MCF 10A (cell line): ENCODE results near the gene PGC. TPM values are rescaled to one million over a fixed set of nuclear protein-coding genes. Genes with fewer than 3 reads are reported as not detected.

Experiments used
- BruUV-seq: library from RNA; stranded (reverse); fragments of 400-500 nt; replicated peaks from 2 replicates; lab custom pipeline; 2021; lab: Mats Ljungman, UMichigan
- CTCF ChIA-PET: fragments of 300-600 bp; sonication (Branson Sonifier 250); formaldehyde crosslinking; extraction: SDS; loops from one replicate; lab custom pipeline; 2021; ENCODE audit warnings: antibody characterized with exemption, inconsistent platforms; lab: Yijun Ruan, JAX
- POLR2A ChIA-PET: fragments of 300-600, 350-650 bp; sonication (Branson Sonifier 250); formaldehyde crosslinking; extraction: SDS; loops from one replicate; lab custom pipeline; 2020; ENCODE audit warnings: antibody characterized with exemption, inconsistent platforms; lab: Yijun Ruan, JAX
- DNase-seq: peaks from one replicate; pipeline ENCODE4 v3.0.0-alpha.2; 2018; ENCODE audit not compliant: unreplicated experiment
- H3K27ac Mint-ChIP-seq: one replicate; pipeline ENCODE4 v1.8.0; 2022; ENCODE audit warnings: mild to moderate bottlenecking, low read depth, mixed read lengths; ENCODE audit not compliant: unreplicated experiment
- H3K27me3 Mint-ChIP-seq: one replicate; pipeline ENCODE4 v1.8.0; 2022; ENCODE audit warnings: mixed read lengths; ENCODE audit not compliant: insufficient read depth, unreplicated experiment
- H3K36me3 Mint-ChIP-seq: one replicate; pipeline ENCODE4 v1.8.0; 2022; ENCODE audit warnings: mild to moderate bottlenecking, moderate library complexity, mixed read lengths; ENCODE audit not compliant: insufficient read depth, unreplicated experiment
- H3K4me1 Mint-ChIP-seq: one replicate; pipeline ENCODE4 v1.8.0; 2022; ENCODE audit warnings: mixed read lengths; ENCODE audit not compliant: insufficient read depth, unreplicated experiment
- H3K4me3 Mint-ChIP-seq: one replicate; pipeline ENCODE4 v1.8.0; 2022; ENCODE audit warnings: mild to moderate bottlenecking, moderate library complexity, mixed read lengths; ENCODE audit not compliant: unreplicated experiment
- H3K9me3 Mint-ChIP-seq: one replicate; pipeline ENCODE4 v1.8.0; 2022; ENCODE audit warnings: mixed read lengths; ENCODE audit not compliant: unreplicated experiment
- intact Hi-C: fragments of 100-400 bp; cut with micrococcal nuclease; formaldehyde crosslinking; loops from 2 replicates; pipeline ENCODE4 v1.14.1; 2022
- total RNA-seq: library from RNA; stranded (reverse); gene quantifications from 2 replicates; pipeline ENCODE4 v1.2.3, GENCODE V29; 2022
- TF ChIP-seq, protein P1 (sequence below): fragments of 200-600 bp; IDR thresholded peaks from one replicate; pipeline ENCODE4 v1.8.0; 2022; ENCODE audit warnings: antibody characterized with exemption, mild to moderate bottlenecking; ENCODE audit not compliant: unreplicated experiment

PGC gene
- total RNA-seq, 1 experiment from 2014 or later, result not detected

DNA sequence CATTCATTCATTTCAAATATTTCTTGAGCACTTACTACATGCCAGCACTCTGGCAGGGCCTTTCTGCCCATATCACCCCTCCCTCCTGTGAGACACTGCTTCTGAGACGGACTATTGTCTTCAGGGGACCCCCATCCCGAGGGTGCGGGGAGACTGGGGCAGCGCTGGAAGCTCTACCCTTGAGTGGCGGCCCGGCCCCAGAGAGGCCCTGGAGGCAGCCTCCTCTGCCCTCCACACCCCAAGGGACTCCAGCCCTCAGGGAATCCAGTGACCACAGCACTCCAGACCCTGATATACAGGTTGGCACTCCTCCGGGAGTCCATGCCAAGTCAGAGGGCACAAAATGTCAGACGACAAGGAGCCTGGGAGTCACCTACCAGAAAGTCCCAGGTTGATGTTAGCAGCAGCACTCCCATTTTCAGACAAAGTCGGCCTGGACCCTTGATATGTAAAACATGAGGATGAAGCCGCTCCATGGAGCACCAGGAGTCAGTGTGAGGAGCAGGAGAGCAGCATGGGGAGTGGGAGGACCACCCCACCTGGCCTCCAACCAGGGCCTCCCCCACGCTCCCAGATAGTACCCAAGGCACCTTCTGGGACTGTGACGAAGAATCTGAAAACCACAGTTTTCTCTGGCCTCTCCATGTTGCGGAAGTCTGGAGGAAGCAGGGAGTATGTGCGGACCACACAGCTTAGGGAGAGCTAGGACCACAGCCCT lies 32.5 kb downstream of the PGC start:
- intact Hi-C loops, result no loop called here
- ChIA-PET CTCF (interaction anchor here (2.8 kb wide), 1 partner anchor 9 kb away, joined by 19 read pairs; no protein-coding TSS in a partner anchor), POLR2A (interaction anchor here (1.0 to 9.4 kb wide), 3 partner anchors 8 to 41 kb away, joined by 3 to 98 read pairs (median 52); partner anchors contain the start of gene TFEB)
- H3K4me1 Mint-ChIP-seq, result peaks cover 39% of the 10 kb centered on the region
- BruUV-seq, result no TSS peak
- TF ChIP-seq, protein P1, sequence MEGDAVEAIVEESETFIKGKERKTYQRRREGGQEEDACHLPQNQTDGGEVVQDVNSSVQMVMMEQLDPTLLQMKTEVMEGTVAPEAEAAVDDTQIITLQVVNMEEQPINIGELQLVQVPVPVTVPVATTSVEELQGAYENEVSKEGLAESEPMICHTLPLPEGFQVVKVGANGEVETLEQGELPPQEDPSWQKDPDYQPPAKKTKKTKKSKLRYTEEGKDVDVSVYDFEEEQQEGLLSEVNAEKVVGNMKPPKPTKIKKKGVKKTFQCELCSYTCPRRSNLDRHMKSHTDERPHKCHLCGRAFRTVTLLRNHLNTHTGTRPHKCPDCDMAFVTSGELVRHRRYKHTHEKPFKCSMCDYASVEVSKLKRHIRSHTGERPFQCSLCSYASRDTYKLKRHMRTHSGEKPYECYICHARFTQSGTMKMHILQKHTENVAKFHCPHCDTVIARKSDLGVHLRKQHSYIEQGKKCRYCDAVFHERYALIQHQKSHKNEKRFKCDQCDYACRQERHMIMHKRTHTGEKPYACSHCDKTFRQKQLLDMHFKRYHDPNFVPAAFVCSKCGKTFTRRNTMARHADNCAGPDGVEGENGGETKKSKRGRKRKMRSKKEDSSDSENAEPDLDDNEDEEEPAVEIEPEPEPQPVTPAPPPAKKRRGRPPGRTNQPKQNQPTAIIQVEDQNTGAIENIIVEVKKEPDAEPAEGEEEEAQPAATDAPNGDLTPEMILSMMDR, result no peak
- H3K9me3 Mint-ChIP-seq, result no peaks in the 10 kb centered on the region
- H3K27me3 Mint-ChIP-seq, result no peaks in the 10 kb centered on the region
- H3K4me3 Mint-ChIP-seq, result no peak overlapping the region
- no peak overlapping the region for H3K27ac Mint-ChIP-seq
- peaks cover 9% of the 10 kb centered on the region for H3K36me3 Mint-ChIP-seq
- no peak for DNase-seq

DNA sequence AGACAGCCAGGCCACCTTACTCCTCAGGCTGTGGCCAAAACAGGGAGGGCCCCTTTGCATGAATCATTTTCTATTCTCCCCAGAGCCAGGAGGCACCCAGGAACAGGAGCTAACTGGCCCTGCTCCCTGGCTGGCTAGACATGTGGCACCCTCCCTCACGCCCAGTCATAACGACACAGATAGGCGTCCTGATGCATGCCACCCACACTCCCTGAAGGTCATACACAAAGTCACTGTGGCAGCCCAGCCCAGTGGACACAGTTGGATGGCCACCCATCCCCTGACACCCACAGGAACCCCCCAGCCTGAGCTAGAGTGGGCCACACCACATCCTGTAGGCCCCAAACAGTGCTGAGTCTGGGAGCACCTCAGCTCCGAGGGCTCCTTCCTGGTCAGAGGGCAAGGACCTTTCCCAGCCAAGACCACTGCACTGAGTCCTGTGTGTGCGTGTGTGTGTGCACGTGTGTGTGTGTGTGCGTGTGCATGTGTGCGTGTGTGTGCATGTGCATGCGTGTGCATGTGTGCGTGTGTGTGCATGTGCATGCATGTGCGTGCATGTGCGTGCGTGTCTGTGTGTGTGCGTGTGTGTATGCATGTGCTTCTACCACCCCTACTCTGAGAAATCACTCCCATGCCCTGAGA lies 33.4 kb downstream of the PGC start:
- Mint-ChIP-seq H3K27ac (peak overlapping the region; percentile 35), H3K36me3 (peaks cover 15% of the 10 kb centered on the region), H3K4me3 (peak overlapping the region; percentile 7), H3K4me1 (peaks cover 39% of the 10 kb centered on the region), H3K9me3 (no peaks in the 10 kb centered on the region), H3K27me3 (no peaks in the 10 kb centered on the region)
- CTCF ChIA-PET, result interaction anchor here (0.5 to 1.8 kb wide), 10 partner anchors 9 to 331 kb away, joined by 3 to 7 read pairs (median 4); partner anchors contain the start of genes BYSL, MED20, TFEB and TOMM6
- peak; percentile 91 for DNase-seq
- no TSS peak for BruUV-seq
- intact Hi-C loops, result loop anchor here (1.0 kb wide), 1 partner anchor 21 kb away; no protein-coding TSS in a partner anchor
- POLR2A ChIA-PET, result interaction anchor here (0.8 to 9.4 kb wide), 10 partner anchors 9 to 642 kb away, joined by 3 to 98 read pairs (median 8); partner anchors contain the start of genes TAF8 and TFEB
- TF ChIP-seq, protein P1, result no peak

DNA sequence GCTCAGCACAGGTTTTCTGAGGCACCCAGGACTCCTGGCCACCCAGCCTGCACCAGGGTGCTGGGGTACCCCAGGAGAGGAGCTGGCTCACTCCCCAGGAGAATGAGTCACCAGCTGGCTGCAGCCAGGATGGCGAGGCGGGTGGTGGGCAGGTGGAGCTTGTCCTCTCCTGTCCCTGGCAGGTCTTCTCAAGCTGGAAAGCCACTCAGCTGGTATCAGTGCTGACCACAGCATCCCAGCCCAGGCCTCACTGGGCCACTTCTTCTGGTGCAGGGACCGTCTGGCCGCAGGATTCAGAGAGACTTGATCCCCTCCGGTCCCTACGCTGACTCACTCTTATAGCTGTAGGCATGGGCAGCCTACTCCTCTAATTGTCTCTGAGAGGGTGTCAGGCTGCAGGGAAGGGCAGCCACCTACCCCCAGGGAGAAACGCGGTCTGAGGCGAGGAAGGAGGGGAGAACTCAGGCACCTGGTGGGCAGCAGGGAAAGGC lies 34.0 kb downstream of the PGC start:
- TF ChIP-seq, protein P1, result no peak
- CTCF ChIA-PET, result interaction anchor here (0.5 to 1.8 kb wide), 11 partner anchors 8 to 331 kb away, joined by 3 to 7 read pairs (median 4); partner anchors contain the start of genes BYSL, MED20, TFEB and TOMM6
- Mint-ChIP-seq H3K36me3 (peaks cover 15% of the 10 kb centered on the region), H3K4me3 (peak overlapping the region; percentile 7), H3K9me3 (no peaks in the 10 kb centered on the region), H3K27me3 (no peaks in the 10 kb centered on the region), H3K4me1 (peaks cover 45% of the 10 kb centered on the region), H3K27ac (peak overlapping the region; percentile 35)
- intact Hi-C loops, result loop anchor here (1.0 kb wide), 1 partner anchor 21 kb away; no protein-coding TSS in a partner anchor
- BruUV-seq, result no TSS peak
- POLR2A ChIA-PET, result interaction anchor here (0.5 to 9.4 kb wide), 11 partner anchors 9 to 642 kb away, joined by 3 to 98 read pairs (median 7); partner anchors contain the start of genes TAF8 and TFEB
- peak; percentile 94 for DNase-seq
